Femur (tissue), 1 donor: ENCODE measurements around the gene ZNF503.

Source experiments
- DNase-seq: peaks from one replicate; pipeline ENCODE4 v3.0.0-alpha.2; 2017

The ZNF503 gene

GRCh38 chr10:75430000-75430763 lies 28.6 kb upstream of the ZNF503 start:
- peak; percentile 60 for DNase-seq

GRCh38 chr10:75429159-75429827 lies 27.7 kb upstream of the ZNF503 start:
- no peak for DNase-seq

GRCh38 chr10:75428434-75429158 lies 27.0 kb upstream of the ZNF503 start:
- DNase-seq: no peak

- DNase-seq: no peak
Observed at GRCh38 chr10:75427951-75428350, 26.4 kb upstream of the ZNF503 start.

- DNase-seq: no peak
Observed at GRCh38 chr10:75426880-75427279, 25.3 kb upstream of the ZNF503 start.

GRCh38 chr10:75425291-75426079 lies 23.9 kb upstream of the ZNF503 start:
- no peak for DNase-seq

- no peak for DNase-seq
Observed at GRCh38 chr10:75424571-75424970, 23.0 kb upstream of the ZNF503 start.

GRCh38 chr10:75422913-75423312 lies 21.3 kb upstream of the ZNF503 start:
- DNase-seq: no peak

- DNase-seq: no peak
Observed at GRCh38 chr10:75418712-75419111, 17.1 kb upstream of the ZNF503 start.

GRCh38 chr10:75418293-75418692 lies 16.7 kb upstream of the ZNF503 start:
- no peak for DNase-seq

- DNase-seq: no peak
Observed at GRCh38 chr10:75417522-75417927, 16.0 kb upstream of the ZNF503 start.

GRCh38 chr10:75414527-75414926 lies 13.0 kb upstream of the ZNF503 start:
- DNase-seq: no peak

- DNase-seq: peak; percentile 57
Observed at GRCh38 chr10:75410132-75411005, 8.8 kb upstream of the ZNF503 start.

- DNase-seq: peak; percentile 74
Observed at GRCh38 chr10:75408911-75409885, 7.6 kb upstream of the ZNF503 start.

GRCh38 chr10:75408509-75408875 lies 6.9 kb upstream of the ZNF503 start:
- no peak for DNase-seq

- DNase-seq: peak; percentile 56
Observed at GRCh38 chr10:75407713-75408508, 6.3 kb upstream of the ZNF503 start.

- DNase-seq: no peak
Observed at GRCh38 chr10:75407224-75407712, 5.7 kb upstream of the ZNF503 start.

GRCh38 chr10:75406462-75407223 lies 5.1 kb upstream of the ZNF503 start:
- DNase-seq: no peak
